ENCODE results near the gene SCN4B. TPM values are rescaled to one million over a fixed set of nuclear protein-coding genes. Genes with fewer than 3 reads are reported as not detected.

The SCN4B gene
- total RNA-seq, 1 experiment from 2014 or later: 1.6 TPM

DNA sequence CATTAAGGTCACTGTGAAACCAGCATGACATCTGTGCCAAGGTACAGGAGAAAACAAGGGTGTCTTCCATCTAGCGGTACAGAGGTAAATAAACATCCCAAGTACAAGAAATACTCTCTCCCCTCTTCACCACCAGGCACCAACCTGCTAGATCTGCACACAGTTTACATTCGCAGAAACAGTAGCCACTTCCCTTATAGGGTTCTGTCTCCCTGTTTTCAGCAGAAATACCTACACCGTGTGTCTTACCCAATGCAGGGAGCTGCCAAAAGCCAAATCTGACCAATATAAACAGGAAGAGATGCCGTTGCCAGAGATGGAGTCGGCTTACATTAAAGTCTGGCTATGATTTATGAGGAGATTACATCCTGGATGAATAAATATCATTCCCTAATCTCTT is 1.2 kb downstream of the SCN4B start:
- H2AK5ac ChIP-seq (ENCODE audit: insufficient read length, low read length): no peak overlapping the region
- no peak overlapping the region for H3K4ac ChIP-seq (ENCODE audit: low read depth, low read length)
- no peak overlapping the region for H2BK5ac ChIP-seq (ENCODE audit: insufficient read length, low read length)

More for the DNA sequence above, 1.2 kb downstream of the SCN4B start:
- TF ChIP-seq, protein P1, sequence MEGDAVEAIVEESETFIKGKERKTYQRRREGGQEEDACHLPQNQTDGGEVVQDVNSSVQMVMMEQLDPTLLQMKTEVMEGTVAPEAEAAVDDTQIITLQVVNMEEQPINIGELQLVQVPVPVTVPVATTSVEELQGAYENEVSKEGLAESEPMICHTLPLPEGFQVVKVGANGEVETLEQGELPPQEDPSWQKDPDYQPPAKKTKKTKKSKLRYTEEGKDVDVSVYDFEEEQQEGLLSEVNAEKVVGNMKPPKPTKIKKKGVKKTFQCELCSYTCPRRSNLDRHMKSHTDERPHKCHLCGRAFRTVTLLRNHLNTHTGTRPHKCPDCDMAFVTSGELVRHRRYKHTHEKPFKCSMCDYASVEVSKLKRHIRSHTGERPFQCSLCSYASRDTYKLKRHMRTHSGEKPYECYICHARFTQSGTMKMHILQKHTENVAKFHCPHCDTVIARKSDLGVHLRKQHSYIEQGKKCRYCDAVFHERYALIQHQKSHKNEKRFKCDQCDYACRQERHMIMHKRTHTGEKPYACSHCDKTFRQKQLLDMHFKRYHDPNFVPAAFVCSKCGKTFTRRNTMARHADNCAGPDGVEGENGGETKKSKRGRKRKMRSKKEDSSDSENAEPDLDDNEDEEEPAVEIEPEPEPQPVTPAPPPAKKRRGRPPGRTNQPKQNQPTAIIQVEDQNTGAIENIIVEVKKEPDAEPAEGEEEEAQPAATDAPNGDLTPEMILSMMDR (conservative IDR thresholded peaks at IDR 0.05): no peak
- no peak overlapping the region for H3K18ac ChIP-seq (ENCODE audit: insufficient read length, low read depth, low read length)
- no peak overlapping the region for H4K91ac ChIP-seq (ENCODE audit: insufficient read length, low read depth, low read length)
- Mint-ChIP-seq H3K36me3 (ENCODE audit: insufficient read depth in 1 of 3, low read depth in 3 of 3) (no peaks in the 10 kb centered on the region; a peak in 1 of 7 replicates), H3K27me3 (ENCODE audit: low read depth) (peaks cover 94% of the 10 kb centered on the region), H3K4me3 (peak overlapping the region in 1 of 2 experiments; percentile 83; a peak in 3 of 5 replicates), H3K27ac (no peak overlapping the region), H3K9me3 (no peaks in the 10 kb centered on the region; a peak in 2 of 5 replicates), H3K4me1 (peaks cover 47 to 66% of the 10 kb centered on the region in 2 experiments)
- no peak overlapping the region for H2BK12ac ChIP-seq (ENCODE audit: insufficient read length, low read depth, low read length)
- no peak overlapping the region for H3K27ac ChIP-seq (ENCODE audit: insufficient read length, low read depth, low read length)
- no peaks in the 10 kb centered on the region for H3K79me2 ChIP-seq (ENCODE audit: insufficient read depth, low read length)
- H2BK120ac ChIP-seq (ENCODE audit: low read depth, low read length, poor library complexity, severe bottlenecking): no peak overlapping the region
- no peak overlapping the region for H3K14ac ChIP-seq (ENCODE audit: insufficient read depth, low read length)
- H3K56ac ChIP-seq (ENCODE audit: insufficient read length, low read depth, low read length): no peak overlapping the region
- H2BK20ac ChIP-seq (ENCODE audit: low read depth, low read length, poor library complexity, severe bottlenecking): no peak overlapping the region
- H3K4me1 ChIP-seq (ENCODE audit: insufficient read depth, low read length): peaks cover 11% of the 10 kb centered on the region
- no peaks in the 10 kb centered on the region for H3K9me3 ChIP-seq (ENCODE audit: control insufficient read depth, low read depth, low read length)
- WGBS (ENCODE audit: extremely low coverage, insufficient read length, low lambda C conversion rate): no CpG with 5 or more reads among the region's 5 CpGs
- H3T11ph ChIP-seq (ENCODE audit: low read length): no peak overlapping the region
- peaks cover 22% of the 10 kb centered on the region for H3K23me2 ChIP-seq (ENCODE audit: insufficient read length, low read depth, low read length, poor library complexity, severe bottlenecking)
- no peak overlapping the region for H2BK15ac ChIP-seq (ENCODE audit: low read depth, low read length)
- H4K20me1 ChIP-seq (ENCODE audit: control insufficient read depth, insufficient read depth, insufficient read length): no peaks in the 10 kb centered on the region
- H3K27me3 ChIP-seq (ENCODE audit: insufficient read depth, low read length): peaks cover 56% of the 10 kb centered on the region
- H3K9ac ChIP-seq (ENCODE audit: extremely low read depth, insufficient read length, low read length): no peak overlapping the region
- no peaks in the 10 kb centered on the region for H3K79me1 ChIP-seq (ENCODE audit: insufficient read depth, low read depth, low read length, poor library complexity, severe bottlenecking)
- no peak overlapping the region for H4K5ac ChIP-seq (ENCODE audit: insufficient read length, low read depth, low read length)
- DNase-seq: no peak
- H3K23ac ChIP-seq (ENCODE audit: insufficient read length, low read depth, low read length): no peak overlapping the region
- peak overlapping the region; percentile 85 for H3K4me2 ChIP-seq (ENCODE audit: insufficient read depth, insufficient read length, low read length)
- H4K8ac ChIP-seq (replicated peaks; ENCODE audit: insufficient read length, low read depth, low read length): no peak overlapping the region
- H2AFZ ChIP-seq (ENCODE audit: low read length): no peak overlapping the region
